HG03432 (cell line): ENCODE results near the gene VPREB1.
"Not testable (repeated sequence)": the region's sequence is repeated elsewhere in the genome, so short reads cannot be mapped to it uniquely, and the experiment has no call there.

ENCODE experiments used
- ATAC-seq: cut with Tn5 transposase; IDR thresholded peaks from one replicate; pipeline ENCODE4 v1.9.1; 2021; ENCODE audit warnings: mild to moderate bottlenecking, moderate library complexity; ENCODE audit not compliant: unreplicated experiment

Gene VPREB1

DNA sequence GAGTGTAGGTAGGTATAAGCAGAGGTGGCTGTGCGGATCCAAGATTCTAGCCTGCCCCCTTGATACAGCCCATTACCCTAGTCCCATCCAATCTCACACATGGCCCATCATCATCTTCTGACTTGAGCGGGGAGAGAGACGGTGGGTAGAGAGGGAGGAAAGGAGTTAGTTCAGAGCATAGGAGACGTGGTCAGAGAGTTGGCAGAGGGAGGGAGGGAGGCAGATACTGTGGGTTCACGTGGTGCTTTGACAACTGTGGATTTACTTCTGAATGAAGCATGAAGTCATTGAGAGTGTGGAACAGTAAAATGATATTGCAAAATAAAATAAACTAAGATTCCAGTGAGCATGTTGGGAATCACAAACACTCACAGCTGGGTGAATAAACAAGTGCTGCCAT, 31.4 kb upstream of the VPREB1 start:
- no peak for ATAC-seq

DNA sequence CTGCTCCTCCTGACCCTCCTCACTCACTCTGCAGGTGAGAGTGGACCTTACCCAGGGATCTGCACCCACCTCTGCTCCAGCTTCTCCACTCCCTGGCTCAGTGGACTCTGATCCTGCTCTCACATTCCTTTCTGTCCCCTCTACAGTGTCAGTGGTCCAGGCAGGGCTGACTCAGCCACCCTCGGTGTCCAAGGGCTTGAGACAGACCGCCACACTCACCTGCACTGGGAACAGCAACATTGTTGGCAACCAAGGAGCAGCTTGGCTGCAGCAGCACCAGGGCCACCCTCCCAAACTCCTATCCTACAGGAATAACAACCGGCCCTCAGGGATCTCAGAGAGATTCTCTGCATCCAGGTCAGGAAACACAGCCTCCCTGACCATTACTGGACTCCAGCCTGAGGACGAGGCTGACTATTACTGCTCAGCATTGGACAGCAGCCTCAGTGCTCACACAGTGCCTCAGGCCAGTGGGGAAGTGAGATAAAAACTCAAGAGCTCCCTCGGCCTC, 29.7 kb upstream of the VPREB1 start:
- ATAC-seq, result no peak

GRCh38 chr22:22215659-22216449, 28.7 kb upstream of the VPREB1 start:
- ATAC-seq, result no peak

DNA sequence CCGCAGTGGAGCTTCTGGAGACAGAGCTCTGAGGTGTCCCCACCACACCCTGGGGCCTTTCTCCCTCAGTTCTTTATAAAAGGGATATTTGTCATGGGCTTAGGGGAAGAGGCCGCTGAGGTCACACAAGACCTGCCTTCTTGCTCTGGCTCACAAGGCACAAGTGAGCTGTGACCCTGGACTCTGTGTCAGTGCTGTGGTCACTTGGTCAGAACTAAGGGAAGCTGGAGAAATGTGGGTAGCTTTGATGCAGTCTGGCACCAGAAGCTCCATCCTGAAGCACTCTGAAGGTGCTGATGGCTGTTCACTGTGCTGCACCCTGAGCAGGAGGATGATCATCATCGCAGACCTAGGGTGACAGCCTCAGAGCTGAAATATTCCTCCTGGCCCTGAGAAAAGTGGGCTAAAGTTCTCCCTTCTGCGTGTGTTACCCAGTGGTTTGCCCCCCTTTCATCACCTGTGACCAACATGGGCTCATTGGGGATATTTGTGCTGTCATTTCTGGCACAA, 28.1 kb upstream of the VPREB1 start:
- ATAC-seq, result no peak

- ATAC-seq, result no peak
Observed at GRCh38 chr22:22218302-22218701, 26.3 kb upstream of the VPREB1 start.

DNA sequence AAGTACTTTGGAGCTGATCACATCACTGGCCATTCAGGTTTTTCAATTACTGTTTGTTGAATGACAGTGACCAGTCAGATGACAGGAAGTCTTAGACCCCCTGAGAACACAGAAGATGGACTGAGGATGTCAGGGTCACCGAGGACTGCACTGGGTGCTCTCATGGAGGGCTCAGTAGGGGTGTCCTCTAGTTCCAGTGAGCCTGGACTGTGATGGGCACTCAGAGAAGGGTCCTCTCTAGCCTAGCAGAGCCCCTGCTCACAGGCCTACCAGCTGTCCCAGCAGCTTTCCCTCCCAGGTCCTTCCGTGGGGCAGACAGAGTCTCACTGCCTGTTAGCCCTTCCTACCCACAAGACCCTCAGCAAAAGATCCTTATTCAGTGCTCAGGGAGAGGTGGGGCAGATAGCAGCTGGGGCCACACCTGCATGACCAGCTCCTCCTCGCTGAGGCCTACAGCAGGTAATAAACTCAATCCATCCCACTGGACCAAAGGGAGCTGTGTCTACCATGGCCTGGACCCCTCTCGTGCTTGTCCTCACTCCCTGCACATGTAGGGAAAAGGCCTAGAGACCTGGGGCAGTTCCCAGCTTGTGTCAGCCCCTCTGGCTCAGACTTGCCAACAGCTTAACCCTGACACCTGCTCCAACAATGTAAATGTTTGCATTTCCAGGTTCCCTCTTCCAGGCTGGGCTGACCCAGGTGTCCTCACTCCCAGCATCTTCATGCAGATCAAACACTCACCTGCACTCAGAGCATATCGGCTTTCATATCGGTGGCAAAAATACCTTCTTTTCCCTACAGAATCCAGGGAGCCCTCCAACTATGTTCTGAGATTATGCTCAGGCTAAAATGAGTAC, 25.2 kb upstream of the VPREB1 start:
- ATAC-seq, result no peak

- ATAC-seq, result not testable (repeated sequence)
Observed at GRCh38 chr22:22221043-22221442, 23.5 kb upstream of the VPREB1 start.

DNA sequence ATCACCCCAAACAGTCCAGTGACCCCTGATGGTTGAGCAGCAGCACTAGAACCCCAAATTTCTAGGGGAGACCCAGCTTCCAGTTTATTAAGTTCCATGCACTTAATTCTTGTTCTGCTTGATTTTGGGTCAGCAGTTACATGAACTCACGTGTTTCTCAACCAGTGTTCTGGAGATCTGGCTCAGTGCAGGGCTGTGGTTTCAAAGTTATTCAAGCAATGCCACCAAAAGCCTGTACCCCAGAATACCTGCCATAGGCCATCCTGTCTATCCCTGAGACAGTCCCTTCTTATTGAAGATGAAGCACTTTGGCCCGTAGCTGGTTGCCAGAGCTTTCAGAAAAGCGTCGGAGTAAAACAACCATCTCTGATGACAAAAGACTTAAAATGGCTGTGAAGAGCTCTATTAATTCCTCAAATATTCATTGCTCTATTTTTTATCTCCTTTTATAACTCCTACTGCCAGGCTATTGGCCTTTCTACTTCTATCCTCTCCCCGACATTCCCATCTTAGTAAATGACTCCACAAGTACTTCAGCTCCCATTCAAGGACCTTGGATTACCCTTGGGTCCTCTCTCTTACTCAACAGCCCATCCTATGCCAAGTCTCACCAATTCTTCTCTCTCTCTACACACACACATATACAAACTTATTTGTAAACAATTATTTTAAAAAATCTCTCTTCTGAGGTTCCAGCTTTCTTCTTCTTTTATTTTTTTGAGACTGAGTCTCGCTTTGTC, 18.0 kb upstream of the VPREB1 start:
- ATAC-seq, result no peak

DNA sequence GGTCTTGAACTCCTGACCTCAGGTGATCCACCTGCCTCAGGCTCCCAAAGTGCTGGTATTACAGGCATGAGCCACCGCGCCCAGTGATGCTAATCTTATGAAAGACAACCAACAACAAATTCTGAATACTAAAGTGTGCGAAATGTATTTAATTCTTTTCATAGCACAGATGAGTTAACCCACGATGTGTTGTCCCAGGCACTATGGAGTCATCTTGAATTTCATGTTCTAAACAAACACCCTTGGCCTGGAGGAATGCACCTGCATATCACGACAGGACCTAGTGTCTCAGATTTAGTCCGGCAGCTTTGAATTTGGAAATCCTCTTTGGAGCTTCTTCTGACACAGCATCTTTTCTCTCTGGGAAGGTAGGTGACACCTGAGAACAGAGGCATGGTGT, 16.2 kb upstream of the VPREB1 start:
- ATAC-seq, result no peak

GRCh38 chr22:22228921-22229320, 15.7 kb upstream of the VPREB1 start:
- ATAC-seq, result no peak

DNA sequence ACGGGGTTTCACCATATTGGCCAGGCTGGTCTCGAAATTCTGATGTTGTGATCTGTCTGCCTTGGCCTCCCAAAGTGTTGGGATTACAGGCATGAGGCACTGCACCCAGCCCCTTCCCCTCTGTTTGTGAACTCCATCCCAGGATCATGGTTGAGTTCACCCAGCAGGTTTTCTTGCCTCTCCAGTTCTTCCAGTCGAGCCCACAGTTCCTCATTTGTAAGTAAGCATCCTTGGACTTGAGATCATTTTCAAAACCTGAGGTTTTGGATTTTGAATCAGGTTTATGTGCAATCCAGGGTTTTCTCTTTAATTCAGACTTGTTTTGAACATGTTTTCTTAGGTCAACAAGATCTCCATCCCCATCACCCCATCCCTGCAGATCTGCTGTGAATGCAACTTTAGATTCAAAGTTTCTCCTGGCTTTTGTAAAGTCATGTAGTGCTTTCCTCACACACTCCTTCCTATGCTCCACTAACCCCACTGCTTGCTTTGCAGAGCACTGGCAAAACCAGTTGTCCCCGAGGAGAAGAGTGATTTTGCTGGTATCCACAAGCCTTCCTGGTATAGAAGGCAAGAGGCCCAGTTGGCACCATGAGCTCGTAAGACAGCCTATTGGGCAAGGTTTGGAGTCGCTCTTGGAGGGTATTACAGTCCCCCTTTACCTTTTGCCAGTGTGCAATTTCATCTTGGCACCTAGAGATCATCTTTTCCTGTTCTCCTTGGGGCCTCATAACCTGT, 14.7 kb upstream of the VPREB1 start:
- ATAC-seq, result no peak

- ATAC-seq, result no peak
Observed at GRCh38 chr22:22230438-22230837, 14.1 kb upstream of the VPREB1 start.

- ATAC-seq, result no peak
Observed at GRCh38 chr22:22233081-22233480, 11.5 kb upstream of the VPREB1 start.

DNA sequence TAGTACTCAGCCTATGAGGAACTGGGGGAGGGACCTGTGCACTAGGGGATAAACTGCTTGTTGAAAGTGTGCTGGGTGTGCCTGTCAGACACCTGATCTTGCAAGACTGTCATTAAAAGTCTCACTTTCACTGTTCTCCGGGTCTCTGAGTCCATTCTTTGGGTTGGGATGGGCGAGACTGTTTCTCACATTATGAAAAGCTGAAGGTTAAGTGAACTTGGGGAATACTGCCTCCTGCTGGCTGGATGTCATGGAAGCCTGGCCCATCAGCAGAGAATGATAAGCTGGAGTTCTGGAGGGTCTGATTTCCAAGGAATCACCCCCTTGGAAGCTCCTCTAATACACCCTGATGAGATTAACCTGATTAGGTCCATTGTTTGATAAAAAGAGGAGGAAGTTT, 9.0 kb upstream of the VPREB1 start:
- no peak for ATAC-seq

GRCh38 chr22:22237521-22237920, 7.1 kb upstream of the VPREB1 start:
- no peak for ATAC-seq

DNA sequence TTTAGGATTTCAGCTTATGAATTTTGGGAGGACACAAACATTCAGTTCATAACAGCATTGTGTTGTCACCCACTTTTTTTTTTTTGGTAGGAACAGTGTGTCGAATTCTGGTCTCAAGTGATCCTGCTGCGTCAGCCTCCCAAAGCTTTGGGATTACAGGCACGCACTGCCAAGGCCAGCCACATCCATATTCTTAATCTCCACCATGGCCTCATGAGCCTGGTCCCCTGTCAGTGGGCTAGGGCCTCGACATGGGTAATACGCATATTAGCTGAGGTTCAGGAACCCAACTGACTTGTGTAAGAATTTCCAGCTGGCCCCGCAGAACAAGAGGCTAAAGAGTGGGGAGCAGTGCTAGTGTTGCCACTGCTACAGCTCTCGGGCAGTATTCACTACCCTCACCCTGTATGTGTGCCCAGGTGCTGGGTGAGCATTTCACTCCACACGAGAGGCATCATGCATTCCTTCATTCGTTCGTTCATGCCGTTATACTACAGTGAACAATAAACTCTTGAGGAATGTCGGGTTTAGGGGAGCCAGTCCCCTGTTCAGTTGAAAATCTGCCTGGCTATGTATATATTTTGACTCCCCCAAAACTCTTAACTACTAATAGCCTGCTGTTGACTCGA, 5.2 kb upstream of the VPREB1 start:
- no peak for ATAC-seq

DNA sequence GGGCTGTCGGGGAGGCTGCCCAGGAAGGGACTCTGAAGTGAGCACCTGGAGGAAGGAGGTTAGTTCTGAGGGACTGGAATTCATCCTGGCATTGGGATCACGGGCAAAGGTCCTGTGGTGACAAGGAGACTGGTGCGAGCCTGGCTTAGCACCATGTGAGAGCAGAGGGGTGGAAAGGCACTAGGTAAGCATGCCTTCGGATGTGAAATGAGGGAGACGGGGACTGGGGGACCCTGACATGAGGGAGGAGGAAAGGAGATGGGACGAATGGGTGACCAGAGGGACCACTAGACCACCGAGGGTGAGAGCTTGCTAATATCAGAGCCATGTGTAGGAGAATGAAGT, 3.1 kb upstream of the VPREB1 start:
- ATAC-seq, result no peak

GRCh38 chr22:22242488-22242887, 2.1 kb upstream of the VPREB1 start:
- no peak for ATAC-seq

GRCh38 chr22:22243033-22243680, 1.4 kb upstream of the VPREB1 start:
- no peak for ATAC-seq
